Right lobe of liver (tissue), 4 donors: ENCODE measurements around the gene CYTIP.

Experiments used
- CTCF ChIP-seq, 4 donors: fragments of 200-600 bp in 3 of 4; fragments of 450-650 bp in 1 of 4; IDR thresholded peaks; one replicate each; pipeline versions ENCODE4 v1.5.1 to v1.8.0; 2016 to 2022; ENCODE audit warnings: antibody characterized with exemption in 4 of 4, mild to moderate bottlenecking in 2 of 4
- POLR2A ChIP-seq: fragments of 450-650 bp; IDR thresholded peaks from one replicate; pipeline ENCODE4 v1.6.1; 2017; ENCODE audit warnings: antibody characterized with exemption, mild to moderate bottlenecking
- donor health status: DM: no; HTN: no; CAD: no.
- donor health status: DM: no; HTN: no; CAD: no.
- donor health status: DM: no; HTN: yes; CAD: no.

DNA sequence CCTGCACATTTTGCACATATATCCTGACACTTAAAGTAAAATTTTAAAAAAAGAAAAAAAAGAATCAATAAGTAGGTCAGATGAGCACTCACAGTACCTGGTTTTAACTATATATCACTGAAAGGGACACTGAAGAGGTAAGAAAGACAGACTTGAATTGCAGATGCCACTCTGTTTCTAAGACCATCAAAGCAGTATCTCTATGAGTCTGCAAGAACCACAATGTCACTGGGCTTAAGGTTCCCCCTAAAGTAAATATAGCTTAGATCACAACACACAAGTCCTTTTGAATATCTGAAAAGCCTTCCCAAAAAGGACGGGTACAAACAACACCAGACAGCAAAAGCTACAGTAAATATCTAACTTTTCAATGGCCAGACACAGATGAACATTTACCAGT lies 57.6 kb downstream of the CYTIP start:
- TF ChIP-seq POLR2A: no peak
- TF ChIP-seq CTCF (IDR thresholded peaks at IDR 0.05): no peak
